Stimulated activated CD8-positive, alpha-beta memory T cell treated with anti-CD3 and anti-CD28 coated beads, Interleukin-7, amount 100 ng/mL, for 1 hour (primary cell): ENCODE data around the gene GALNT15.

ENCODE experiments used
- DNase-seq, 2 donors: peaks; one replicate each; pipeline ENCODE4 v3.0.0-alpha.2; 2020; ENCODE audit warnings: low read depth in 2 of 2

The GALNT15 gene

GRCh38 chr3:16151109-16151508, 23.4 kb upstream of the GALNT15 start:
- no peak for DNase-seq

GRCh38 chr3:16168211-16168610, 6.3 kb upstream of the GALNT15 start:
- DNase-seq, result no peak

GRCh38 chr3:16171009-16171408, 3.5 kb upstream of the GALNT15 start:
- no peak for DNase-seq

GRCh38 chr3:16171825-16172224, 2.7 kb upstream of the GALNT15 start:
- DNase-seq, result no peak

- DNase-seq, result no peak
These were observed 1.0 kb upstream of the GALNT15 start for GRCh38 chr3:16173283-16174025.

GRCh38 chr3:16174026-16174355, 489 bp upstream of the GALNT15 start:
- no peak for DNase-seq

- DNase-seq, result no peak
These were observed 759 bp downstream of the GALNT15 start for GRCh38 chr3:16174976-16175901.

GRCh38 chr3:16176391-16177030, 2.0 kb downstream of the GALNT15 start:
- no peak for DNase-seq

- DNase-seq, result no peak
These were observed 2.9 kb downstream of the GALNT15 start for GRCh38 chr3:16177382-16177781.

- DNase-seq, result peak; percentile 12 to 27
These were observed 3.6 kb downstream of the GALNT15 start for GRCh38 chr3:16177962-16178627.

GRCh38 chr3:16178628-16178988, 4.1 kb downstream of the GALNT15 start:
- DNase-seq, result no peak

- no peak for DNase-seq
These were observed 4.8 kb downstream of the GALNT15 start for GRCh38 chr3:16179261-16179660.

GRCh38 chr3:16179771-16180736, 5.6 kb downstream of the GALNT15 start:
- DNase-seq, result no peak

- no peak for DNase-seq
These were observed 6.3 kb downstream of the GALNT15 start for GRCh38 chr3:16180737-16181134.

- DNase-seq, result no peak
These were observed 6.9 kb downstream of the GALNT15 start for GRCh38 chr3:16181361-16181760.

- no peak for DNase-seq
These were observed 7.7 kb downstream of the GALNT15 start for GRCh38 chr3:16182183-16182582.

GRCh38 chr3:16182612-16183011, 8.1 kb downstream of the GALNT15 start:
- DNase-seq, result no peak

- no peak for DNase-seq
These were observed 8.6 kb downstream of the GALNT15 start for GRCh38 chr3:16183082-16183481.

- DNase-seq, result no peak
These were observed 9.3 kb downstream of the GALNT15 start for GRCh38 chr3:16183601-16184270.

GRCh38 chr3:16186086-16186485, 11.6 kb downstream of the GALNT15 start:
- no peak for DNase-seq
